HG02759 (cell line): ENCODE results near the gene USP10.

ENCODE experiments used
- ATAC-seq: cut with Tn5 transposase; IDR thresholded peaks from one replicate; pipeline ENCODE4 v1.9.1; 2021; ENCODE audit warnings: mild to moderate bottlenecking, moderate library complexity; ENCODE audit not compliant: unreplicated experiment

The USP10 gene

DNA sequence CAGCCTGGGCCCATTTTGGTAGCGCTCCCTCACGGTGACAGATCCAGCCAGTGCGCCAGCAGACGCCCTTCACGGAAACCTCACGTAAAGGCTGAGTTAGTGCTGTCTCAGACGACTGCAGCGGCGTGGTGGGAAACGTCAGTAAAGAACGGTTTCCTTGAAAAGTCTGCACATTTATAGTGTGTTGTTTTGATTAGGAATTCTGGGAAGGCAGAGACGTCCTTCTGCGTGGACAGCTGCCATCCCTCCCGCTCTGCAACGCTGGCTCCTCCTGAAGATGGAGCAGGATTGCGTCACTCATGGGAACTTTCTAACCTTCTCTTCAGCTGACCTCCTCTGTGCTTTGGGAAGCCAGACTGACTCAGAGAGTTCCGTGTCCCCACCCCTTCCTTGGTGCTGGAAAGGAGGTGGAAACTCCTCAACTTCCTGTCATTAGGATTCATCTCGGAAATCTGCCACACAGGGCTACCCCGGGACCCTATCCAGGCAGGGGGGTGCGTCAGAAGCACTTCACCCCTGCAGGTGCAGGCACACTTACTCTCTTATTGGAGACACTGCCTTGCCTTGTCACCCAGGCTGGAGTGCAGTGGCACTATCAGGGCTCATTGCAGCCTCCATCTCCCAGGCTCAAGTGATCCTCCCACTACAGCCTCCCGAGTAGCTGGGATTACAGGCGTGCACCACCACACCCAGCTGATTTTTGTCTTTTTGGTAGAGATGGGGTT, 95.7 kb downstream of the USP10 start:
- no peak for ATAC-seq

DNA sequence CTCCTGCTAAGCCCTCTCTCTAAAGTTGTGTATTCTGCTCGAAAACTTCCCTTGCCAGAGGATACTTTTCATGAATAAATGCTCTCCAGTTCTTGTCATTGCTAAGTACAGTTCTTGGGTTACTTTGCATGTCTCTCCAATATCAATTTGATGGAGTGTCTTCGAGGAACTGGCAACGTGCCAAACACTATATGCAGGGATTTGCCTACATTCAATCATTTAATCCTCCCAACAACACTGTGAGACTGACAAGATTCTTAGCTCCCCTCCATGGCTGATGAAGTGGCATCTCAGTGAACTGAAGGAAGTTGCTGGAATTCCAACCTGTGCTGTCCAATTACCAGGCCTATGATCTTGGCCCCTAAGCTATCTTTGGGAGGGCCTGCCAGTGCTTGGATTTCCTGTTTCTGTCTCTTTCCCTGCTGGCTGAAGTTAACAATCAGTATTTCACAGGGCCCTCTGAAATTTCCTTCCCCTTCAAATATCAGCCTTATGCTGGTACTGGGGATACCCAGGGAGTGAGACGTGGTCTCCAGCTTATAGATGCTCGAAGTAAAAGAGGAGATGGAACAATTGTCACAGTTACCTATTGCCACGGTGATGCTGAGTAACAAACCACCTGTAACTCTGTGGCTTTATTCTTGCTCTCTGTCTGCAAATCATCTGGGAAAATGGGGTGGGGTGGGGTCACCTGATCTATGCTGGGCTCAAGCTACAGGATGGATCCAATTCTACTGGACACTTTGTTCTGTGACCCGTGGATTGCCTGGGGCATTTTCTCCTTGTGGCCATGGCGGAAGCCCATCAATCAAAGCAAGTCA, 100.6 kb downstream of the USP10 start:
- ATAC-seq = no peak

DNA sequence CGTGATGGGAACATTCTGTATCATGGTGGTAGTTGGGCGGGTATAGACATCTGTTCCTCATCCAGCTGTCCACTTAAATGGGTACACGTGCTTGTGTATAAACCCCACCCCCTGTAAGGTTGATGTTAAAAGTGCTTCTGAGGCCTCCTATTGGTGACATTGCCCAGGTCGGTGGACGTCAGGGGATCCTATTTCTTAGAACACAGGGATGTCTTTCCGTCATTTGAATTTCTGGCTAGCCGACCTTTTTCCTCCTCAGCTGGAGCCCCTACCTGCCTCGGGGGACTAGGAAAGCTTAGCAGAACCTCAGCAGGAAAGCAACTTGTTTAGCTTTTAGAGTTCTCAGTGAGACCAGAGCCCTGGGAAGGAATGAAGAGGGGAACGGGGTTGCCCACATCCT, 103.3 kb downstream of the USP10 start:
- ATAC-seq = no peak

DNA sequence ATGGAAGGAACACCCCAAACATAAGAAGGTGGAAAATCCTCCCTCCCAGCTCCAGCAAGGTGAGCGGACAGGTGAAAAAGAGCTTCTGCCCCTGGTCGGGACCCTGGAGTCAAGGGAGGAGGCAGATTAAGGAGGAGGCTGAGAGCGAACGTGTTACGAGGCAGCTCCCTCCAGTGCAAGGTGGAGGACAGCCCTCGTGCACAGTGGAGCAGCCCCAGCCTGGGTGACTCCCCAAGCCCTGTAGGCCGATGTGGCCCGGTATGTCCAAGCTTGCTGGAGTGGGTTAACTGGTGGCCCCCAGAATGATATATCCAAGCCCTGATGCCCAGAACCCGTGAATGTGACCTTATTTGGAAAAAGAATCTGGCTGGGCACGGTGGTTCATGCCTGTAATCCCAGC, 104.5 kb downstream of the USP10 start:
- no peak for ATAC-seq

DNA sequence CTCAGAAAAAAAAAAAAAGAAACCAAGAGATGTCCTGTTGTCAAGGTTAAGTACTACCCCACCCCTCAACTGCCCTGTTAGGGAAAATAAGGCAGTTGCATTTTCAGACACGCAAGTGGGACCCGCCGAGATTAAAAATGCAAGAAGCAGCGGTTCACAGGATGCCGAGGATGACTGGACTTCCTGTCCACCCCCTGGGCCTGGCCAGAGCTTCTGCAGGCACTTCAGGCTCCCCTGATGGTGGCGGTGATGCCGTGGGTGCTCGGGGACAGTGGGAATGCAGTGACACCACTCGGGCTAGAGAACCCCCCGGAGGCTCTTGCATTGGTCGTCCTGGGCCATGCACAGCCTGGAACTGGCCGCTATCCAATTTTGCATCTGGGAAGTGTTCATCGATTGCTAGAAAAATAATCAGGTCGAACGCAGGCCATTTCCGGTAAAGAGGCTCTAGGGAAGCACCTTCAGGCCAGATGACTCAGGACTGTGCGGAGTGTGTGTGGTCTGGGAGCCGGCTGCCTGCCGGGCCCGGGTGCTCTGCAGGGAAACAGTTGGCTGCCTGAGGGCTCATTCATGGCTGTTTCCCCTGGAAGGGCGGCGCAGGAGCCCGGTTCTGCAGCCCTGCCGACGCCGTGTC, 106.6 kb downstream of the USP10 start:
- ATAC-seq = no peak

DNA sequence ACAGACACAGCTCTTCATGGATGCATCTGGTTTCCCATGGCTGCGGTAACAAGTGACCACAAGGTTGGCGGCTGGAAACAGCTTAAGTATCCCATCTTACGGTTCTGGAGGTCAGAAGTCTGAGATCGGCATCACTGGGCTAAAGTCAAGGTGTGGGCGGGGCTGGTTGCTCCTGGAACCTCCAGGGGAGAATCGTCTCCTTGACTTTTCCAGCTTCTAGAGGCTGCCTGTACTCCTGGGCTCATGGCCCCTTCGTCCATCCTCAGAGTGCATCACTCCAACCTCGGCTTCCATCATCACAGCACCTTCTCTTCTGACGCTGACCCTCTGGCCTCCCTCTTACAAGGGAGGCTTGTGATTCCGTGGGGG, 107.1 kb downstream of the USP10 start:
- ATAC-seq = no peak

DNA sequence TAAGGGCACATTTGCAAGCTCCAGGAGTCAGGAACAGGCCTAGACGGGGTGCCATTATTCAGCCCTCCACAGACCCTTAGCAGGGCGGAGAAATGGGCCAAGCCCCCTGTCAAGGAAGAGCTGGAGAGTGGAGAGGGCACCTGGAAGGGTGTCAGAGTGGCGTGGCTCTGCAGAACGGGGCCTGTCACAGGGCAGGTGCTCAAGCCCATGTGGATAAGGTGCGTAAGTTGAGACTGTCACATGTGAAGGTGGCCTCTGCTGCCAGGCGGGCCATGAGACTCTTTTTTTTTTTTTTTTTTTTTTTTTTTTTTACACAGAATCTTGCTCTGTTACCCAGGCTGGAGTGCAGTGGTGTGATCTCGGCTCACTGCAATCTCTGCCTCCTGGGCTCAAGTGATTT, 108.0 kb downstream of the USP10 start:
- ATAC-seq = no peak

DNA sequence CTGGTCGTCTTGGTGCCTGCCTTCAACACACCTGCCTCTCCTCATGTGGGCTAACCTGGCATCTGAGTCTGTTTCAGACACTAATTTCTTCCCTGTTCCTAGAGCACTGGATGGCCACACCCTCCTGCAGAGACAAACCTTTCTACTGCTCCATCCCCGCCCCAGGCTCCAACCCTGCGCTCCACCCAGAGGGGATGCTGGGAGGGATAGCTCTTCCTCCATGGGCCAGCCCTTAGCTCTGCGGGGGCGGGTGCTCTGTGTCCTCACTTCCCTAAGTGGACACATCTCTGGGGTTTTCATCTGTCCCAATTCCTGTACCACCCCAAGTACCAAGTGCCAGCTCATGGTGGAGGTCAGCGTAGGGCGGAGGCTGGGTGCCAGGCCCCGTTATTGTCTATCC, 109.0 kb downstream of the USP10 start:
- ATAC-seq = no peak

DNA sequence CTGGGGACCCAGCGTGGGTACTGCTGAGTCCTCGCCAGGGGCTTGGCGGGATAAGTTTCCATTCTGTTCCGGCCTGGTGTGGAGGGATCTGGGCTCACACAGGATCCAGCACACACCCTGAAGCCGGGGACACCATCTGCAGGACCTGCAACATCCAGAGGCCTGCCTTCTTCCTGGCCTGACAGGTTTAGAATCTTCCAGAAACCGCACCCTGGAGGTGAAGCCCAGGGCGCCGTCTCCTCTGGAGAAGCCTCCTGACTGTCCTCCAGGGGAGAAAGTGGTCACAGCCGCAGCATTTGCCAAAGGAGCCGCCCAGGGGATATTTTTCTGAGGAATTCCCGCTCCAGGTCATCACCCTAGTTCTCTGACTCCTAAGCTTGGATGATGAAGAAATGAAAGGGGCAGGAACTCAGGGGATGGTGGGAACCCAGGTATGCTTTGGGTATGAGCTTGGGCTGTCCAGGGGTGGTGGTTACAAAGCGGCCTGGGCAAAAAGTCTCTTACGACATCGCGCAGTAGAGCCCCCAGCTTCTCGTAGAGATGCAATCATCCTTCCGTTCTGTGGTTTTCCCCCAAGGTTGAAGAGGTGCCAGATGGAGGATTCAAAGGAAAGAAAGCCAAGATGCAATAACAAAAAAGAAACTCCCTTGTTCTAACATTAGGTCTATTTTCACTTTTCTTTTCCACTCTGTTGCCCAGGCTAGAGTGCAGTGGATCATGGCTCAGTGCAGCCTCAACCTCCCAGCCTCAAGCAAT, 110.9 kb downstream of the USP10 start:
- ATAC-seq = no peak

DNA sequence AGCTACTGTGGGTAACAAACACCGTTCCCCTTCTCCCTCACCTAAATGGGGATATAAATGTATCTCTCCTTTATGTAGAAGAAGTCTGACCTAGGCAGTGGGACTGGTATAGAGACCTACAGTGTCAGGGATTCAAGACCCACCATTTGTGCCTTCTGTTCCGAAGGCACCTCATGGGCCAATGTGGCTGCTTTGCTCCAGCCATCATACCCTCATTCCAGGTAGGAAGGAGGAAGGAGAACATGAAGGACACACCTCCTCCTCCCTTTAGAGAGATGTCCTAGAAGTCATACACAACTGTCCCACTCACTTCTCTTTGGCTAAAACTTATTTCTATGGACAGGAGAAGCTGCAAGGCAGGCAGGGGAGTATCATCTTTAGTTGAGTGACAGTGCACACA, 111.7 kb downstream of the USP10 start:
- no peak for ATAC-seq

DNA sequence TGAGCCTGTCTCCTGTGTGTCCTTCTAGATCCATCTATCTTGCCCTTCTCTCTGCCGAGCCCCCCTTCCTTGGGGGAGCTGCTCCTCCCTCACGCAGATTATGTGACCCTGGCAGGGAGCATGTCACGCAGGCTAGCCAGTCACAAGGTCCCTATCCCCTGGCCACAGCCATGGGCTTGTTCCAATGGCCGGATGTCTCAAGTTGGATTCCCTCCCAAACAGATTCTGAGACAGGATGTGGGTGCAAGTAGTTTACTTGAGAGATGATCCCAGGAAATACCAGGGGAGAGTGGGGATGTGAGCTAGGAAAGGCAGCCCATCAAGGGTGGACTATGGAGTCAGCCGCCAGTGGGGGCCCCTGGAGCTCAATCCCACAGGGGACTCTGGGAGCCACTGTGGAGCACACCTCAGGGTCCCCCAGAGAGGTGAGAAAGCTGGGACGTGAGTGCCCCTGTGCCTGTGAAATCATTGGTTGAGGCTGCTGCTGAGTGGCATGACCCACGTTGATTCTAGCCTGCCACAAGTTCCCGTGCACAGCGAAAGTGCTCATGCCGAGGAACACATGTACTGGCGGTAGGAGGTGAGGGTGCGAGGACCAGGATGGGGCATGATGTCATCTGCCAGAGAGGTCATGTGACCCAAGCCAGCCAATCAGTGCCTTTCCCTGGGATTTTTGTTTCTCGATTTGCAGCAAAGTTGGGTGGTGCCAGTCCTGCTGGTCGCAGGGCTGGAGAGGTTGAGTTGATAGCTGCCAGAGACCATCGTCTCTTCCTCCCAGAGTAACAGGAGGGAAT, 113.5 kb downstream of the USP10 start:
- ATAC-seq = no peak

DNA sequence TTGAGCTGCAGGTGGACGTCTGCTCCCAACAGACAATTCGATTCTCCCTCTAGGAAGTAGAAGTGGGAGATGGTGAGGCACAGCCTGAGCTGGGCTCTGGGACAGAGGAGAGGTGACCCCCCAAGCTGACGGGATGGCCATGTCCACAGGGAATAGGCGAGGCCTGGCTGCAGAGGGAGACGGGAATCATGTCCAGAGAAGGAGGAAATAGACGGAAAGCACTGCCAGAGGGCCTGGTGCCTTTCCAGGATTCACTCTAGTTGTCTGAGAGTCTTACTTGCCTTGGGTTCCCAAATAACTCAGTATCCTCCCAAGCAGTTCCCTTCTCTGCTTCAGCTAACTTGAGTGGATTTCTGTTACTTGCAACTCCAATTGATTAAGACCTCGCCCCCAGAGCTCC, 115.7 kb downstream of the USP10 start:
- no peak for ATAC-seq

DNA sequence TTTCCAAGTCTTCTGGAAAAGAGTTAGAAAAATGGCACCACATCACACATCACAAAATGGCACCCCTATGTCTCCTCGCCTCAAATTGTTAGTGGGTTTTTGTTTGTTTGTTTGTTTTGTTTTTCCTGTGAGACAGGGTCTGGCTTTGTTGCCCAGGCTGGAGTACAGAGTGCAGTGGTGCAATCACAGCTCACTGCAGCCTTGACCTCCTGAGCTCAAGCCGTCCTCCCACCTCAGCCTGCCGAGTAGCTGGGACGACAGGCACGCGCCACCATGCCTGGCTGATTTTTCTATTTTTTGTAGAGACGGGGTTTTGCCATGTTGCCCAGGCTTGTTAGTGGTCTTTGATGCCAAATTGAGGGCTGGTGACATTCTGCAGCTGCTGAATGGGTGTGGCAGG, 116.2 kb downstream of the USP10 start:
- ATAC-seq = no peak

DNA sequence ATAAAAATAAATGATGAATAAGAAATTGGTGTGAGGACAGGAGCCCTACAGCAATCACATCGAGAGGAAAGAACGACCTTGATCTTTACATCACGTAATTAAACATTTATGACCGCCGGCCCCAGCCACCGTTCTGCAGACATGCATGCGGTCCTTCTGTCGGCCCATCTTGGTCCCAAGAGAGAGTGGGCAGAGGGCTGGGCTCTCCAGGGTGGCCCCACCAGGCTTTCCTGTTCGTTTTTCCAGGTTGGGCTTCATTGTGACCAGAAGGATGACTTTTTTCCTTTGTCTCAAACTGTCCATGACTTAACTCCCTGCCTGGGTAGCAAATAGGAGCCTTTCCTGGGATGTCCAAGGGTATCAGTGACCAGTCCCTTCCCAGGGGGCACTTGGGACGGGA, 116.7 kb downstream of the USP10 start:
- no peak for ATAC-seq

DNA sequence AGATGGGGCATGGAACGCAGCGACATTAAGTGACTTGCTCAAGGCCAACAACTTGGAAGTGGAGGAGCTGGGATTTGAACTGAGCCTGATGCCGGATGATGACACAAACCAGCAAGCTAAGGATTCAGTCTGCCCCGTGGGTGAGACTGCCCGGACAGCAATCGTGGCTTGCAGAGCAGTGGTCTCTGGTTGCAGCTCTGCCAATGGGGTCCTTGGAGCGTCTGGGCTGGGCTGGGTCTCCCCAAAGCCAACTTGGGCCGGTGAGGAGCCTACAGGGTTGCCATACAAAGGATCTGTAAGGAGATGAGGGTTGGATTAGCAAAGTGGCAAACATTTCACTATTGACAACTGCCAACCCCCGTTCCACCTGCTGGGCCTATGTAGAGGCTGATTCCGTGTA, 117.4 kb downstream of the USP10 start:
- ATAC-seq = no peak

DNA sequence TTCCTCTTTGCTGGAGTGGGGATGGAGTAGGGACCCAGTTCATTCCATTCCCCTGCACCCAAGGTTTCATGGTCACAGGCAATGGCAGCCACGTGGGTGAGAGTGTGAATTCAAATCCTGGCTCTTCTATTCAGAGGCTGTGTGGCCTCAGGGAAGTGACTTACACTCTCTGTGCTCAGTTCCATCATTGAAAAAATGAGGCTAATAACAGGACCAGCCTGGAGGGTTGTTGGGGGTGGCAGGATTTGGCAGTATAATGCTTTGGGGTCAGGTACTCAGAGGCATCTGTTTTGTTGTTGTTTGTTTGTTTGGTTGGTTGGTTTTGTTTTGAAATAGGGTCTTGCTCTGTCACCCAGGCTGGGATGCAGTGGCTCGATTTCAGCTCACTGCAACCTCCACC, 117.8 kb downstream of the USP10 start:
- no peak for ATAC-seq

DNA sequence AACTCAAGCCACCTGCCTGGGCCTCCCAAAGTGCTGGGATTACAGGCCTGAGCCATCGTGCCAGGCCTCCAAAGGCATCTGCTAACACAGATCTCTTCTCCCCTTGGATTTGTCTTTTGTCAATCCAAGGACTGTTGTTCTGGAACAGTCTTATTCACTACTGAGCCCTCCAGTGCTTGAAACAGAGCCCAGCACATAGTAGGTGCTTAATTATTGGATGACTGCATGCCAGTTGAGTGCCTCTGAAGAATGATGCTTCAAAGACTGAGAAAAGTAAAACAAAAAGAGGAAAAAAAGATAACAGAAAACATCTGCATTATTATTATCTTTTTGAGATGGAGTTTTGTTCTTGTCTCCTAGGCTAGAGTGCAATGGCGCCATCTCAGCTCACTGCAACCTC, 118.3 kb downstream of the USP10 start:
- no peak for ATAC-seq

DNA sequence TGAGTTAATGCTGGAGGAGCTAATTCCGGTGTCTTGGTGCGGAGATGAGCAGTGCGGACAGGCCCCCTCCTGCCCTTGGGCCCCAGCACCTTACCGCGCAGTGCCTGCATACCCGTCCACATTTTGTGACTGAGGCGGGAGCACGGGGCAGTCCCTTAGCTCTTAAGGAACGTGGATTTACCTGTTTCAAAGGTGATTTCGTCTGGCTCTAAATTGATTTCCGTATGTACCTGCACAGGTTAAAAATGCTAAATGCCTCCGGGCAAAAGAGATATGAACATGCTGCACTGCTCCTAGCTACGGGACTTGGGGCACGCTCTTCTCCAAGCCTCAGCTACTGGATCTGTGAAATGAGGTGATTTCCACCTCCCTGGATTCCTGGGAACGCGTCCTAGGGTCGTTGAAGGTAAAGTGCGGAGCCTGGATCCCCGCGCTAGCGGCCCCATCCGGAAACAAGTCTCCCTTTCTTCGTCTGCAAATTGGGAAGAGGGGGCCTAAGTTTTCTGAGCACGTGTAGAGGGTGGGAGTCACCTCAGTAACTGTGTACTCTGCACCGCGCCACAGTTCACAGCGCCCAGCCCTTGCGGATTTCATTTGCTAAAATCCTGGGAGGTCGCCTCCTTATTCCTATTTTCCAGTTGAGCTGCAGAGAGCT, 119.3 kb downstream of the USP10 start:
- ATAC-seq = no peak

DNA sequence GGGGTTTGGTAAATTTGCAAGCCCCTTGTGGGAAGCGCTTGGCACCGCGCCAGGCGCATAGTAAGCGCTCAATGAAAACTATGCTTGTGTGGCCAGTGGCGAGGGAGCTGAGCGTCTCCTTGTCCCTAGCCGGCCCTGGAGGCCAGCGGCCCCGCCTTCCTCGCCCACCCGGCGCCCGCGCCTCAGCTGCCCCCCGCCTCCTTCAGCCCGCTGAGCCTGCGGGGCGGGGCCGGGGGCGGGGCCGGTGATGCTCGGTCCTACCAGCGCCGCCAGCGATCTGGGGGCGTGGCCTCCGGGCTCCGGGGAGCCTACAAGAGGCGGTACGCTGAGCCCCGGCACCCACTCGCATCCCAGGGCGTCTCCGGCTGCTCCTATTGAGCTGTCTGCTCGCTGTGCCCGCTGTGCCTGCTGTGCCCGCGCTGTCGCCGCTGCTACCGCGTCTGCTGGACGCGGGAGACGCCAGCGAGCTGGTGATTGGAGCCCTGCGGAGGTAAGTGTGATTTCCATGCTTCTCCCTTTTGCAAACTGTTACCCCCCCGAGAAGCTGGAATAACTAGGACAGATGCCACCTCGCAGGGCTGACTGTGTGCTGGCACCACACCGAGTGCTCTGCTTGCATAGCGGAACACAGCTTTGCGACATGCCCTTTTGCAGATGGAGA, 120.0 kb downstream of the USP10 start, which contains the start of gene CRISPLD2:
Gene CRISPLD2 (plus strand): TSS at position 342 of the 661 bp plus-strand sequence. CDS start 18,511 bp downstream, outside the sequence.
- peak; percentile 65 for ATAC-seq
